ENCODE data around the gene POLDIP2.

DNA sequence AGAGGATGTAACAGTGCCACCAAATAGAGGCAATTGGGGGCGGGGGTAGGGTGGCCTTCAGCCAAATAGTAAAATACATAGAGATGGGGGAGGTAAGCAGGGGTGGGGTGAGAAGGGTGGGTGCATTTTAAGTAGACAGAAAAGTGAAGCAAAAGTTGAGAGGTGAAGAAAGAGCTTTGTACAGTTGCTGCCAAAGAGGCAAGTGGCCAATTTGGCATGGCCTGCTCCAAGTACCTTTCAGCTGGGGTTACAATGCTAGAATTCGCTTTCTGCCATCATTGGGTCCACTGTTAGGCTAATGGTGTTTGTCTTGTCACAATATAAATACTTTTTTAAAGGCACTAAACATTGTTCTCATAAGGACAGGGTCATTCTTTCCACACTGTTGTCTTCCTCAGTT is 43.5 kb downstream of the POLDIP2 start:
- TF ChIP-seq, protein P1, sequence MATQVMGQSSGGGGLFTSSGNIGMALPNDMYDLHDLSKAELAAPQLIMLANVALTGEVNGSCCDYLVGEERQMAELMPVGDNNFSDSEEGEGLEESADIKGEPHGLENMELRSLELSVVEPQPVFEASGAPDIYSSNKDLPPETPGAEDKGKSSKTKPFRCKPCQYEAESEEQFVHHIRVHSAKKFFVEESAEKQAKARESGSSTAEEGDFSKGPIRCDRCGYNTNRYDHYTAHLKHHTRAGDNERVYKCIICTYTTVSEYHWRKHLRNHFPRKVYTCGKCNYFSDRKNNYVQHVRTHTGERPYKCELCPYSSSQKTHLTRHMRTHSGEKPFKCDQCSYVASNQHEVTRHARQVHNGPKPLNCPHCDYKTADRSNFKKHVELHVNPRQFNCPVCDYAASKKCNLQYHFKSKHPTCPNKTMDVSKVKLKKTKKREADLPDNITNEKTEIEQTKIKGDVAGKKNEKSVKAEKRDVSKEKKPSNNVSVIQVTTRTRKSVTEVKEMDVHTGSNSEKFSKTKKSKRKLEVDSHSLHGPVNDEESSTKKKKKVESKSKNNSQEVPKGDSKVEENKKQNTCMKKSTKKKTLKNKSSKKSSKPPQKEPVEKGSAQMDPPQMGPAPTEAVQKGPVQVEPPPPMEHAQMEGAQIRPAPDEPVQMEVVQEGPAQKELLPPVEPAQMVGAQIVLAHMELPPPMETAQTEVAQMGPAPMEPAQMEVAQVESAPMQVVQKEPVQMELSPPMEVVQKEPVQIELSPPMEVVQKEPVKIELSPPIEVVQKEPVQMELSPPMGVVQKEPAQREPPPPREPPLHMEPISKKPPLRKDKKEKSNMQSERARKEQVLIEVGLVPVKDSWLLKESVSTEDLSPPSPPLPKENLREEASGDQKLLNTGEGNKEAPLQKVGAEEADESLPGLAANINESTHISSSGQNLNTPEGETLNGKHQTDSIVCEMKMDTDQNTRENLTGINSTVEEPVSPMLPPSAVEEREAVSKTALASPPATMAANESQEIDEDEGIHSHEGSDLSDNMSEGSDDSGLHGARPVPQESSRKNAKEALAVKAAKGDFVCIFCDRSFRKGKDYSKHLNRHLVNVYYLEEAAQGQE (IDR thresholded peaks at IDR 0.05; ENCODE audit: low read depth, low read length) = no peak
- no peak for TF ChIP-seq POLR2A (IDR thresholded peaks at IDR 0.05; ENCODE audit: low read depth, low read length)

Data from GM12878 (cell line).